RWPE1 (cell line): Measurements from ENCODE around the gene POLR2E.

Experiments
- CTCF ChIA-PET: fragments of 350-600 bp; sonication (Branson Sonifier 250); formaldehyde crosslinking; extraction: SDS; loops from one replicate; lab custom pipeline; 2021; lab: Yijun Ruan, JAX
- POLR2A ChIA-PET: fragments of 400-600 bp; formaldehyde crosslinking; extraction: SDS; loops from one replicate; lab custom pipeline; 2020; ENCODE audit warnings: antibody characterized with exemption; ENCODE audit not compliant: low non-redundant PET; lab: Yijun Ruan, JAX
- DNase-seq: peaks from one replicate; pipeline ENCODE4 v3.0.0; 2012; ENCODE audit warnings: low spot score
- H3K27ac ChIP-seq: fragments of 450-650 bp; 2 replicates; pipeline ENCODE4 v1.5.1; 2017
- TF ChIP-seq, protein P1 (sequence below): fragments of 450-650 bp; conservative IDR thresholded peaks from 2 replicates; pipeline ENCODE4 v1.5.1; 2017; ENCODE audit warnings: low read depth, mild to moderate bottlenecking

The POLR2E gene

DNA sequence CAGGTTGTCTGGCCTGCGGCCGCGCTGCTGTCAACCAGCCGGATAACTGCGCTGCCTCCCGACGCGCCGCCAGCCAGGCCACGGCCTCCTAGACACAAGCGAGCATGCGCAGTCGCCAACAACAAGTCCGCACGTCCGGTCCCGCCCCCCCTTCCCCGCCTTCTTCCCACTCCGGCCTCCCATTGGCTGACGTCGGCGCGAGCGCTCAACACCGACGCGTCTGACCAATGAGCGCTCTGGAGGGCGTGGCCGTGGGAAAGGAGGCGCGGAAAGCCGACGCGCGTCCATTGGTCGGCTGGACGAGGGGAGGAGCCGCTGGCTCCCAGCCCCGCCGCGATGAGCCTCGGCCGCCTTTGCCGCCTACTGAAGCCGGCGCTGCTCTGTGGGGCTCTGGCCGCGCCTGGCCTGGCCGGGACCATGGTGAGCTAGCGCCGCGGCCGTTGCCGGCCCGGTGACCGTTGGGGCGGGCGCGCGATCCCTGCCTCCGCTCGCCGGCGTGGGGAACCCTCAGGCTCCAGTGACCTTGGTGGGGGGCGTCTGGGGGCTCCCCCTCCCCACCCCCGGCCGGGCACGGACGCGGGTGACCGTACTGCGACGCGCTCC is 8.6 kb upstream of the POLR2E start, which contains the start of gene GPX4:
GPX4 (plus strand) TSS at position 287 of the 603 bp plus-strand sequence; CDS start at position 337, 50 bp downstream.
- peak; percentile 98 for DNase-seq
- TF ChIP-seq, protein P1, sequence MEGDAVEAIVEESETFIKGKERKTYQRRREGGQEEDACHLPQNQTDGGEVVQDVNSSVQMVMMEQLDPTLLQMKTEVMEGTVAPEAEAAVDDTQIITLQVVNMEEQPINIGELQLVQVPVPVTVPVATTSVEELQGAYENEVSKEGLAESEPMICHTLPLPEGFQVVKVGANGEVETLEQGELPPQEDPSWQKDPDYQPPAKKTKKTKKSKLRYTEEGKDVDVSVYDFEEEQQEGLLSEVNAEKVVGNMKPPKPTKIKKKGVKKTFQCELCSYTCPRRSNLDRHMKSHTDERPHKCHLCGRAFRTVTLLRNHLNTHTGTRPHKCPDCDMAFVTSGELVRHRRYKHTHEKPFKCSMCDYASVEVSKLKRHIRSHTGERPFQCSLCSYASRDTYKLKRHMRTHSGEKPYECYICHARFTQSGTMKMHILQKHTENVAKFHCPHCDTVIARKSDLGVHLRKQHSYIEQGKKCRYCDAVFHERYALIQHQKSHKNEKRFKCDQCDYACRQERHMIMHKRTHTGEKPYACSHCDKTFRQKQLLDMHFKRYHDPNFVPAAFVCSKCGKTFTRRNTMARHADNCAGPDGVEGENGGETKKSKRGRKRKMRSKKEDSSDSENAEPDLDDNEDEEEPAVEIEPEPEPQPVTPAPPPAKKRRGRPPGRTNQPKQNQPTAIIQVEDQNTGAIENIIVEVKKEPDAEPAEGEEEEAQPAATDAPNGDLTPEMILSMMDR = no peak
- ChIA-PET CTCF (interaction anchor here (1.9 kb wide), 1 partner anchor 39 kb away, joined by 8 read pairs; no protein-coding TSS in a partner anchor), POLR2A (interaction anchor here (0.5 to 0.6 kb wide), 3 partner anchors 63 to 219 kb away, joined by 3 read pairs; no protein-coding TSS in a partner anchor)
- peak within 1 kb of the TSS; percentile 100 for H3K27ac ChIP-seq

DNA sequence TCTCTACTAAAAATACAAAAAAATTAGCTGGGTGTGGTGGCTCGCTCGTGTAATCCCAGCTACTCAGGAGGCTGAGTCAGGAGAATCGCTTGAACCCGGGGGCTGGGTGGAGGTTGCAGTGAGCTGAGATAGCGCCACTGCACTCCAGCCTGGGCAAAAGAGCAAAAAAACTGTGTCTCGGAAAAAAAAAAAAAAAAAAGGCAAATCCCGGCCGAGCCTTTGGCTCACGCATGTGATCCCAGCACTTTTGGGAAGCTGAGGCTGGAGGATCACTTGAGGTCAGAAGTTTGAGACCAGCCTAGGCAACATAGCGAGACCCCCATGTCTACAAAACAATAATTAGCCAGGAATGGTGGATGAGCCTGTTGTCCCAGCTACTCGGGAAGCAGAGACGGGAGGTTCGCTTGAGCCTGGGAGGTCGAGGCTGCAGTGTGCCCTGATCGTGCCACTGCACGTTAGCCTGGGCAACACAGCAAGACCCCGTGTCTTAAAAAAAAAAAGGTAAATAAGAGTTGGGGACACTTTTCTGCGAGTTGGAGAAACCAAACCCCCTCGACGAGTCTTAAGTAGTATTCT is 8.0 kb upstream of the POLR2E start:
- POLR2A ChIA-PET = interaction anchor here (0.5 to 0.7 kb wide), 2 partner anchors 66 to 219 kb away, joined by 3 to 4 read pairs; no protein-coding TSS in a partner anchor
- peak overlapping the region; percentile 100 for H3K27ac ChIP-seq
- TF ChIP-seq, protein P1 = no peak
- CTCF ChIA-PET = interaction anchor here (0.7 kb wide), 1 partner anchor 249 kb away, joined by 3 read pairs; no protein-coding TSS in a partner anchor
- no peak for DNase-seq

DNA sequence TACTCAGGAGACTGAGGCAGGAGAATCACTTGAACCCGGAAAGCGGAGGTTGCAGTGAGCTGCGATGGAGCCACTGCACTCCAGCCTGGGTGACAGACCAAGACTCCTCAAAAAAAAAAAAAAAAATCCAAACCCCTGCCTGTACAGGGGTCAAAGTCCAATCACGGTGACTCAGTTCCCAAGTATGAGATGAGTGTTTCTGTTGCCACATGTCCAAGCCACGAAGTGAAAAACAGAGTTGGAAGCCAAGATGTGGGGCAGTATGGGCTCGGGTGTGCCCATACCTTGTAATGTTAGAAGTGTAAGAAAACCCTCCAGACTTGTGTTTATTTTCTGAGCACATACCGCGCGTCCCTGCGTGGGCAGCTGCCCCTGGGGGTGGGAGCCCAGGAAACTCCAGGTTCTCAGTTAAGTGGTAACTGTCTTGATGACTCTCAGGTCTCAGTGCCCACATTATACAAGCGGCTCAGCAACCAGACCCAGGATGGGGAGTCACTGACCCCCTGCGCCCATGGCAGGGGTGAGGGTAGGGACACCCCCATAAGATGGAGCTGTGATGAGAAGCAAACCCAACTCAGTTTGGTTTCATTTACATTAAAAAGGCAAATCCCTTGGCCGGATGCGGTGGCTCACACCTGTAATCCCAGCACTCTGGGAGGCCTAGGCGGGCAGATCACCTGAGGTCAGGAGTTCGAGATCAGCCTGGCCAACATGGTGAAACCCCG is 7.4 kb upstream of the POLR2E start:
- peak overlapping the region; percentile 100 for H3K27ac ChIP-seq
- POLR2A ChIA-PET = interaction anchor here (0.7 kb wide), 1 partner anchor 66 kb away, joined by 4 read pairs; no protein-coding TSS in a partner anchor
- DNase-seq = peak; percentile 85
- CTCF ChIA-PET = interaction anchor here (0.6 to 0.7 kb wide), 2 partner anchors 16 to 250 kb away, joined by 3 to 4 read pairs; no protein-coding TSS in a partner anchor
- TF ChIP-seq, protein P1 = no peak

DNA sequence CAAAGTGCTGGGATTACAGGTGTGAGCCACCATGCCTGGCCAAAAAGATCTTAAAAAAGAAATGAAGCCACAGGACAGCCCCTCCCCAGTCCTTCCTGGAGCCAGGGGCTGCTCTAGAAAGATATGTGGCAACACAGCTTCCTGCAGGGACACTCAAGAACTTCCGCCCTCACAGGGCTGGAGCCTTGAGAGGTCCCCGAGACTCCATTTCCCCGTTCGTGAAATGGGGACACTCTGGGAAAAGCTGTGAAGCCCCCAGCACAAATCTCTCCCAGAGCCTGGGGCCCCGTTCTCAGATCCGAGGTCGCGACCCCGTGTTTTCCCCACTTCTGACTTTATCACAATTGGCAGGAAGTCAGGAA is 6.1 kb upstream of the POLR2E start:
- ChIA-PET CTCF (interaction anchor here (0.7 kb wide), 1 partner anchor 160 kb away, joined by 3 read pairs; no protein-coding TSS in a partner anchor), POLR2A (no interaction called here)
- TF ChIP-seq, protein P1 = no peak
- H3K27ac ChIP-seq = peak overlapping the region; percentile 100
- no peak for DNase-seq

DNA sequence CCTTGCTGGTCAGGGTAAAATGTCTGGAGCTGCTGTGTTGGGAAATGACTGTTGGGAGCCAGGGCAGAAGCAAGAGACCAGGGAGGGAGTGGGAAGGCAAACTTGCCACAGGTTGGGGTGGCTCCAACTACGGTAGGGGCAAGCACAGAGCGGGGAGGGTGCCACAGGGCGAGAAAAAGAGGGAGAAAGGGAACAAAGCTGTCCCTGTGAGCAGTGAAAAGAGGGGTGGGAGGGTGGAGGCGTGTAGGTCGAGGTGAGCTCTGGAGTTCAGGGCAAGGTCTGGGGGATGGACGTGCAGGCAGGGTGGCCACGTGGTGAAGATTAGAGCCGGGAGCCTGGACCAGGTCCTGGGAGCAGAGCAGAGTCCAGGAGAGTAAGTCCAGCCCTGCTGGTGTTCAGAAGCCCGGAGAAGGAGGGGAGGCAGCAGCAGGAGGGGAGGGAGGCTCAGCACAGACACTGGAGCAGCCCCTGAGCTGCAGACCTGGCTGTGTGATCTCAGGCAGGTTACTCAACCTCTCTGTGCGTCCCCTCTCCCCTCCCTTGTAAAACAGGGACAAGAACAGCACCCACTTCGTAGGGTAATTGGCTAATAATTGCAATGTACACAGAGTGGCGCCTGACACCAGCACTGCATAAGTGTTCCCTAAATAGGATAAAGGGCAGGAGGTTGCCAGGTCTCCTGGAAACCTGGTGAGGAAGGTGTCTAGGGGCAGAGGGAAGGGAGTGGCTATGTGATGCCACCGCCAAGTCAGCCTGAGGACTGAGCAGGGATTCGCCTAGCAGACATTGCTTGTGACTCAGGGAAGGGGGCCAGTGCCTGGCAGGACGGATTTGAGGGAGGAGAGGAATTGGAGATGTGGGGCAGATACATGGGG is 3.2 kb upstream of the POLR2E start:
- POLR2A ChIA-PET = interaction anchor here (0.6 kb wide), 1 partner anchor 74 kb away, joined by 4 read pairs; no protein-coding TSS in a partner anchor
- CTCF ChIA-PET = interaction anchor here (0.5 to 0.9 kb wide), 2 partner anchors 16 to 27 kb away, joined by 3 to 5 read pairs; no protein-coding TSS in a partner anchor
- peak overlapping the region; percentile 100 for H3K27ac ChIP-seq
- DNase-seq = peak; percentile 39
- TF ChIP-seq, protein P1 = no peak
